Measurements from ENCODE around the gene GSX2. TPM values are rescaled to one million over a fixed set of nuclear protein-coding genes. Genes with fewer than 3 reads are reported as not detected.

The GSX2 gene
- total and polyA plus RNA-seq, 2 of the 8 experiments (the other 6 are each of a cell fraction or from before 2014, with no cell fraction given): not detected

DNA sequence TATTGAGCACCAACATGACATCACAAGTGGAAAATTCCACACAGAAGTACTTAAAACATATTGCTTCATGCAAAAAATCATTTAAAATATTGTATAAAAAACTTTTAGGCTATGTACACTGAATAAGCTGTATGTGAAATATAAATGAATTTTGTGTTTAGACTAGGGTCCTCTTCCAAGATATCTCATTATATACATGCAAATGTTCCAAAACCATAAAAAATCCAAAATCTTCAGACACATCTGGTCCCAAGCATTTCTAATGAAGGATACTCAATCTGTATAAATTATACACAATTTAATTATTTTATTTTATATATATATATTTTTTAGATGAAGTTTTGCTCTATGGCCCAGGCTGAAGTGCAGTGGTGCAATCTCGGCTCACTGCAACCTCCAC is 10.1 kb upstream of the GSX2 start:
- no peak overlapping the region for H4K8ac ChIP-seq (ENCODE audit: extremely low read depth, insufficient read depth, low read length)
- H2BK15ac ChIP-seq (ENCODE audit: low read length): no peak overlapping the region
- H2AFZ ChIP-seq (ENCODE audit: low read length): no peak overlapping the region
- no peaks in the 10 kb centered on the region for H3K79me2 ChIP-seq (ENCODE audit: control insufficient read depth in 1 of 2, insufficient read depth in 2 of 2, low read length in 2 of 2)
- no peak overlapping the region for H4K5ac ChIP-seq (ENCODE audit: insufficient read length, low read depth, low read length)
- no peak overlapping the region for H3K27ac ChIP-seq (ENCODE audit: low read depth, low read length)
- WGBS, 2 experiments (ENCODE audit: extremely low coverage in 1 of 2, insufficient coverage in 1 of 2, insufficient read length in 1 of 2, insufficient replicate concordance in 2 of 2, low coverage in 1 of 2, low lambda C conversion rate in 2 of 2, missing lambda C conversion rate in 1 of 2): 92% methylated on average over 1 of the region's 1 CpG; no CpG with 5 or more reads in 1 of the 2 experiments
- H4K20me1 ChIP-seq (replicated peaks in 1 of 2; ENCODE audit: control insufficient read depth in 1 of 2, insufficient read depth in 2 of 2, low read length in 2 of 2): peaks cover 6 to 8% of the 10 kb centered on the region in 2 experiments
- no peaks in the 10 kb centered on the region for H3K36me3 ChIP-seq (ENCODE audit: control insufficient read depth in 2 of 4, insufficient read depth in 4 of 4, low read length in 3 of 4)
- DNase-seq (ENCODE audit: low read depth in 1 of 2, low spot score in 2 of 2) (no peak), FAIRE-seq (no peak)
- no peak overlapping the region for H2BK120ac ChIP-seq (replicated peaks; ENCODE audit: low read depth, low read length)
- H3K4me3 ChIP-seq (ENCODE audit: extremely low read depth in 1 of 4, insufficient read depth in 2 of 4, low read depth in 3 of 4, low read length in 4 of 4): no peak overlapping the region
- H3K4ac ChIP-seq (replicated peaks; ENCODE audit: insufficient read length, low read depth, low read length): no peak overlapping the region
- no peak overlapping the region for H2AK5ac ChIP-seq (ENCODE audit: low read depth, low read length)
- H2BK12ac ChIP-seq (ENCODE audit: low read depth, low read length): no peak overlapping the region
- no peak overlapping the region for H3K23ac ChIP-seq (ENCODE audit: insufficient read length)
- no peak overlapping the region for H4K91ac ChIP-seq (replicated peaks; ENCODE audit: insufficient read length, low read length)
- no peak overlapping the region for H3K14ac ChIP-seq (ENCODE audit: insufficient read length)
- CTCF ChIA-PET (ENCODE audit: partially characterized antibody): interaction anchor here (1.2 to 9.8 kb wide), 3 partner anchors 17 to 159 kb away, joined by 3 to 62 read pairs (median 7); no protein-coding TSS in a partner anchor
- H3K4me2 ChIP-seq (ENCODE audit: insufficient read depth in 1 of 2, low read depth in 2 of 2, low read length in 2 of 2): no peak overlapping the region
- H3K4me1 ChIP-seq (replicated peaks in 1 of 4; ENCODE audit: control insufficient read depth in 3 of 4, insufficient read depth in 4 of 4, low read length in 3 of 4): peaks cover 10 to 21% (median 13%) of the 10 kb centered on the region in 4 experiments
- H3K23me2 ChIP-seq (ENCODE audit: low read depth, low read length): peaks cover 6% of the 10 kb centered on the region; the same call in 1 of the 2 replicates
- POLR2A ChIA-PET (ENCODE audit: partially characterized antibody): interaction anchor here (1.1 kb wide), 1 partner anchor 135 kb away, joined by 3 read pairs; no protein-coding TSS in a partner anchor
- H3K27me3 ChIP-seq (replicated peaks in 1 of 4; ENCODE audit: control insufficient read depth in 3 of 4, extremely low read depth in 1 of 4, insufficient read depth in 3 of 4, low read length in 3 of 4): peaks cover 33 to 52% (median 48%) of the 10 kb centered on the region in 4 experiments
- no peak overlapping the region for H2BK20ac ChIP-seq (ENCODE audit: low read length)
- no peaks in the 10 kb centered on the region for H3K79me1 ChIP-seq (ENCODE audit: low read depth, low read length)
- no peak overlapping the region for H3K56ac ChIP-seq (replicated peaks; ENCODE audit: insufficient read length, low read depth, low read length)
- no peak overlapping the region for H3K9ac ChIP-seq (replicated peaks in 1 of 4; ENCODE audit: extremely low read depth in 1 of 4, low read depth in 3 of 4, low read length in 3 of 4)
- H3K9me3 ChIP-seq (ENCODE audit: insufficient read depth in 2 of 2, low read depth in 1 of 2, low read length in 1 of 2): no peaks in the 10 kb centered on the region
- no peak overlapping the region for H3K18ac ChIP-seq (ENCODE audit: extremely low read depth, low read length)
- H2BK5ac ChIP-seq (ENCODE audit: low read depth, low read length): no peak overlapping the region
- TF ChIP-seq RXRA (IDR thresholded peaks at IDR 0.05; ENCODE audit: insufficient read depth, low read depth, low read length) (no peak), CBX8 (IDR thresholded peaks at IDR 0.05; ENCODE audit: borderline replicate concordance, low read depth, low read length) (no peak), SIN3A (conservative IDR thresholded peaks at IDR 0.05 in 1 of 2, IDR thresholded peaks at IDR 0.05 in 1 of 2; ENCODE audit: low read depth in 1 of 2, low read length in 2 of 2) (no peak), RNF2 (IDR thresholded peaks at IDR 0.05; ENCODE audit: borderline replicate concordance, low read depth, low read length, missing control alignments, poor library complexity, severe bottlenecking) (no peak), TBP (IDR thresholded peaks at IDR 0.05; ENCODE audit: low read depth, low read length) (no peak), SP2 (IDR thresholded peaks at IDR 0.05; ENCODE audit: low read length) (no peak), ZNF274 (IDR thresholded peaks at IDR 0.05; ENCODE audit: borderline replicate concordance, extremely low read depth, low read length) (no peak), GABPA (IDR thresholded peaks at IDR 0.05; ENCODE audit: borderline replicate concordance, insufficient read depth, low read length) (no peak), TAF7 (optimal IDR thresholded peaks at IDR 0.05; ENCODE audit: borderline replicate concordance, low read depth, low read length) (no peak), BRCA1 (IDR thresholded peaks at IDR 0.05; ENCODE audit: low read depth, low read length) (no peak), HDAC2 (IDR thresholded peaks at IDR 0.05; ENCODE audit: borderline replicate concordance in 1 of 2, low read depth in 2 of 2, low read length in 2 of 2) (no peak)
- TF ChIP-seq, protein P1, sequence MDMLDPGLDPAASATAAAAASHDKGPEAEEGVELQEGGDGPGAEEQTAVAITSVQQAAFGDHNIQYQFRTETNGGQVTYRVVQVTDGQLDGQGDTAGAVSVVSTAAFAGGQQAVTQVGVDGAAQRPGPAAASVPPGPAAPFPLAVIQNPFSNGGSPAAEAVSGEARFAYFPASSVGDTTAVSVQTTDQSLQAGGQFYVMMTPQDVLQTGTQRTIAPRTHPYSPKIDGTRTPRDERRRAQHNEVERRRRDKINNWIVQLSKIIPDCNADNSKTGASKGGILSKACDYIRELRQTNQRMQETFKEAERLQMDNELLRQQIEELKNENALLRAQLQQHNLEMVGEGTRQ (IDR thresholded peaks at IDR 0.05; ENCODE audit: low read length): no peak

All from H1 (cell line).